KOPT-K1 (cell line): ENCODE measurements around the gene TRIM36.

Experiments used
- H3K27ac ChIP-seq: fragments of 200-600 bp; sonication (generic); 2 replicates; pipeline ENCODE4 v1.5.1; 2016; ENCODE audit warnings: antibody characterized with exemption, mild to moderate bottlenecking, low read depth, low read length; ENCODE audit not compliant: poor library complexity, severe bottlenecking
- H3K36me3 ChIP-seq: fragments of 200-600 bp; sonication (generic); 2 replicates; pipeline ENCODE4 v1.5.1; 2017; ENCODE audit warnings: antibody characterized with exemption, mild to moderate bottlenecking, low read length, moderate library complexity; ENCODE audit not compliant: insufficient read depth
- H3K9me3 ChIP-seq: fragments of 200-600 bp; sonication (generic); 2 replicates; pipeline ENCODE4 v1.5.1; 2017; ENCODE audit warnings: antibody characterized with exemption, low read length, mild to moderate bottlenecking; ENCODE audit not compliant: insufficient read depth, poor library complexity, severe bottlenecking

Gene TRIM36

DNA sequence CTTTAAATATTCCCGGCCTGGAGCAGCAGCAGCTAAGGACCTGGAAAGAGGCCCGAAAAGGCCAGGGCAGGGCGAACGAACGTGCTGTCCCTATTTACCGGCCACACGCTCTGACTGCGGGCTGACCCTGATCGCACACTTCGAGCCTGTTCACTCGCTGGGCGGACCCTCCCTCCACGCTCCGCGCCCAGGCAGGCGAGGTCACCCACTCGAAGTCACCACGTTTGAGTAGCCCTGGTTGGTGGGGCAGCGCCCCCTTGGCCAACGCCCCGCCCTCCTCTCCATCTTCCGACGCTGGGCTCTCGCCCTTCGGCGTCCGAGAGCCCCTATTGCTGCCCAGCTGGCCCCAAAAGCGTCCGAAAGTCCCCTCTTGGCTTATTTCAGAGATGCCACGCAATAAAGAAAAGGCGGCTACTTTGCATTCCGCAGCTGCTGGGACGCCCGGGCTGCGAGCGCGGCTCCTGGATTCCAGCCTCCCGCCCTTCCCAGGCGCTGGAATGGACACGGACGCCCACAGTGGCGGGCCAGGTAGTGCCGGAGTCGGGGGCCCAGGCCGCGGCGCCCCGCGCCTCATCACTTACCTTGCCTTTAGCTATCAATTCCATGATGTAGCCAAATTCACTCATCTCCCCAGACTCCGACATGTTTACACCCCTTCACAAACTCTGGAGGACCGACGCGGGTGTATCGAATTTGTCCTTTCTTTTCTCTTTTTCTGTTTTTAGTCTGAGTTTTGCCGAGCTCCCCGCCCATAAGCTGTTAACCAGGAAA lies 9.9 kb upstream of the TRIM36 start:
- Histone ChIP-seq H3K9me3 (no peaks in the 10 kb centered on the region), H3K36me3 (no peaks in the 10 kb centered on the region), H3K27ac (peak overlapping the region; percentile 31)

DNA sequence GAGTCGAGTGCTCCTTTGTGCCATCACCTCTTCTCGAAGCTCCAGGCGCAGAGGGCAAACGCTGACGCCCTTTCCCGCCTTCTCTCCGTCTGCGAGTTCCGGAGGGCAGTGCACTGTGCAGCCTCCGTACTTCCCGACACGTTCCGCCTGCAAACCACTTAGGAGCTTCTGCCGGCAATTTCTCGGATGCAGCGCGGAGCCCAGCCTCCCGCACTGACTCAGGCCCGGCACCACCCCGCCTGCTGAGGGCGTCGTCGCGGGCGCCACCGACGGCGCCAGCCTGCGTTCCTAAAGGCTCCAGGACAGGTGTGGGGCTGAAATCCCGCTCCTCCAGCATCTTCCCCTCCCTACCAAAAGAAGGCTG lies 9.3 kb upstream of the TRIM36 start:
- Histone ChIP-seq H3K9me3 (no peaks in the 10 kb centered on the region), H3K36me3 (no peaks in the 10 kb centered on the region), H3K27ac (no peak overlapping the region)

DNA sequence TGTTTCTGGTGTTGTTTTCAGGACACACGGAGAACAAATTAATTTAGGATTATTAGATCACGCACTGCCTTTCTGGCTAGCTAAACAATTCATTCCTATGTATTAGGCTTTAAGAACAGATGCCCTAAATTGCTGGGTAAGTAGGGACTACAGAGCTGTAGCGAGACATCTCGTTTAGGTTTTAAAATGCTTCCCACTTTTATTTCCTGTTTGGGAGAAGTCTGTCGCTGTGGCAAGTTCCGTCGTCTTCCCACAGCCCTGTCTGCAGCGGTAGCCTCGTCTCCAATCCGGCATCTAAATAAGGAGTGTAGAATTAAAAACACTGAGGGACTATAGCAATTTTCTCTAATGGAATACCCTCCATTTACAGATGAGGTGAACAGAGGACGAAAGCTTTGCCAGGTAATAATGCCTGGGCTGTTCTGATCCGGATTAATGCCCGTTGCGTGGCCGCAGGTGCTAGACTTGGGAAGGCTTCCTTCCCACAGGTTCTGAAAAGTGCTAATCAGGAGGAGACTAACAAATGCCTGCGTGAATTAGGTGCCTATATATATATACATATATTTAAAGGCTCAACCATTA lies 1.3 kb upstream of the TRIM36 start:
- Histone ChIP-seq H3K27ac (peak overlapping the region; percentile 63), H3K9me3 (peaks cover 16% of the 10 kb centered on the region), H3K36me3 (no peaks in the 10 kb centered on the region)

DNA sequence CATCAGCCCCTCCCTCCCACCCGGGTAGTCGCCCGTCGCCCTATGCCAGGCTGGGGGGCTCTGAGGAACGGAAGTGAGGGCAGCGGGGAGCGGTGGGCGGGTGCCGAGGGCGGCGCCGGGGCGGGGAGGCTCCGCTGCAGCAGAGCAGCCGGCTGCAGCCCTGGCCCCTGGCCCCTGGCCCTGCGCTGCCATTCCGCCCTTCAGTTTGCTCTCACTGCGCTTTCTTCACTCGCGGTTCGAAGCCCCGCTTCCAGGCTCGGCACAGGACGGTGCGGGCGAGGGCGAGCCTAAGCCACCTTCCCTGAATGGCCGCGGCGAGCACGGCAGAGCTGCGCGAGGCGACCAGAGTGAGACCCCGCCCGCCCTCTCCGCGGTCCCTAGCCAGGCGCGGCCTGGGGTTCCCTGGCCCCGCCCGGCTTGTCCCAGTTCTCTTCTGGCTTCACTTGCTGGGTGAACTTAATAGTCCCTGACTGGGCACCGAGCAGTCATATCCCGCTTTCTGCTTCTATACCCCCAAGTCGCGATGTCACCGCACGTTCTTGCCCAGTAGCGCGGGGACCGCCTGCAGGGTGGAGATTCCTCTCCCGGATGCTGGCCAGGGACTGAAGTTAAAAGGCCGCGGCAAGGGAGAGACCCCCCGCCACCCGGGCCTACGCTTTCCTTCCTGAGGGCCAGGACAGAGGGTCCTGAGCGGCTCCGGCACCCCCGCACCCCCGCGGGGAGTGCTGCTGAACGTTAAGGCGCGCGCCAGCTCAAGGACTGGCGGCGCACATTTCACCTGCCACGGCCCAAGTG lies 623 bp upstream of the TRIM36 start:
- Histone ChIP-seq H3K9me3 (peaks cover 23% of the 10 kb centered on the region), H3K27ac (peak overlapping the region; percentile 63), H3K36me3 (no peaks in the 10 kb centered on the region)

DNA sequence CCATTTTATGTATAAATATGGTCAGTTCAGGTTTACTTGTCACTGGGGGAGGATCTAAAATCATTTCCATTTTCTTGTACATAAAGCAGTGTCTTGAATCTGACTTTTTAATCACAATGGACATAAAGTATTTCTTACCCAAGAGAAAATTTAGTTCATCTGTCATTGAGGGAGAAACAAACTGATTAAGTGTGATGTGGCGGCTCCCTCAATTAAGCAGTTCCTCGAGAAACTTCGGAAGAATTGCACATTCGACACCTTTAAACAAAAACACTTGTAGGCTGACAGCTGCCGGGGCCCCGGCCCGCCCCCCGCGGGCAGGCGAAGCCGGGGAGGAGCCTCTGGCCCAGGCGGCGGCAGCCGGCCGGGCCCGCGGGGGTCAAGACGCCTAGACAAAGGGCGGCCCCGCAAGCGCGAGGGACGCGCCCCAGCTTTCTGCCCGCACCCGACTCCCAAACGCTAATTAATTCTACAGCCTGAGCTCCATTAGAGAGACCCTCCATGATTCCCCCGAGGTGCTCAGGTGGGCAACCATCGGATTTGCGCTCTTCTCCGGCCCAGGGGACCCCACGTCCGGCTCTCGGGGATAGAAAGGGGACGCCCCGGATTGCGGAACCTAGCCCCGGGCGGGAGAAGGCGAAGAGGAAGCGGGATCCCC lies 750 bp downstream of the TRIM36 start:
- peak overlapping the region; percentile 74 for H3K27ac ChIP-seq
- no peaks in the 10 kb centered on the region for H3K36me3 ChIP-seq

DNA sequence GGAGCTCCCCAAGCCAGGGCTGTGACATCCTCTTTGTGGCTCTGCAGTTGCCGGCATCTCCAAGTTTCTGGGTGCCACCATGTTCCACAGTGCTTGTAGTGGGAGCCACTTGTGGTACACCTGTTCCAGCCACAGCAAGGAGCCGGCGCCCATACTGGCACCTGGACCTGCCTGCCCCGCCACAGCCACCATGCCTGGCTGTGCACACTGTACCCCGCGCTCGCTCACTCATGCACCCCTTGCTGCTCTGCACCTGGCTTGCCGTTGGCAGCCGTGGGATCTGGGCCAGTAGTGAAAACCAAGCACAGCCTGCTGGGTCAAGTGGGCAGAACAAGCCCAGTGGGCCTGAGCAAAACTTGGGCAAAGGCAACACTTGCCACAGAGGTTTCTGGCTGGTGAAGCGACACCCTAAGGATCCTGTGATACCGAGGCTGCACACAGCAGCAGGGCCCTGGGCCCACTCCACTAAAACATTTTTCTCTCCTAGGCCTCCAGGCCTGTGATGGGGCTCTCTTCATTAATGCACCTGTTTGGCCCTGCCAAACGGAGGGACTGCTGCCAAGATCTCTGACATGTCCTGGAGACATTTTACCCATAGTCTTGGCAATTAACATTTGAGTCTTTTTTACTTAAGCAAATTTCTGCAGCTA lies 2.8 kb downstream of the TRIM36 start:
- no peak overlapping the region for H3K27ac ChIP-seq
- H3K36me3 ChIP-seq: no peaks in the 10 kb centered on the region
- H3K9me3 ChIP-seq: peaks cover 39% of the 10 kb centered on the region

More for the DNA sequence above, 750 bp downstream of the TRIM36 start:
- H3K9me3 ChIP-seq: peaks cover 37% of the 10 kb centered on the region

DNA sequence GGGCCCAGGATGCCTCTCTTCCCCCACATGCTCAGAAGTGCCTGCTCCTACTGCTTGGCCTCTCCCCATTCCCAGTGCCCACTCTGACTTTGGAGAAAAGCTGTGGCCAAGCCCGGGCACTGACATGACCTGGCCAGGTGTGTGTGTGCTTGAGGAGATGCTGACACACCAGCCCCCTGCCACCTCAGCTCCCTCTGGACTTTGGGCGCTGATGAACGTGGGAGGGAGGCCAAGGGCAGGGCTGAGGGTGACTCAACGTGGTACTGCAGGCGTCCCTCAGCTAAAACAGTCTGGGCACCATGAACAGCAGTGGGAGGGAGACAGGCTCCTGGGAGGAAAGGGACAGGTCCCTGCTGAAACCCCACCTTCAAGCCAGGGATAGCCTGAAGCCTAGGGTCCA lies 3.9 kb downstream of the TRIM36 start:
- no peaks in the 10 kb centered on the region for H3K36me3 ChIP-seq
- H3K9me3 ChIP-seq: peaks cover 39% of the 10 kb centered on the region
- H3K27ac ChIP-seq: no peak overlapping the region

DNA sequence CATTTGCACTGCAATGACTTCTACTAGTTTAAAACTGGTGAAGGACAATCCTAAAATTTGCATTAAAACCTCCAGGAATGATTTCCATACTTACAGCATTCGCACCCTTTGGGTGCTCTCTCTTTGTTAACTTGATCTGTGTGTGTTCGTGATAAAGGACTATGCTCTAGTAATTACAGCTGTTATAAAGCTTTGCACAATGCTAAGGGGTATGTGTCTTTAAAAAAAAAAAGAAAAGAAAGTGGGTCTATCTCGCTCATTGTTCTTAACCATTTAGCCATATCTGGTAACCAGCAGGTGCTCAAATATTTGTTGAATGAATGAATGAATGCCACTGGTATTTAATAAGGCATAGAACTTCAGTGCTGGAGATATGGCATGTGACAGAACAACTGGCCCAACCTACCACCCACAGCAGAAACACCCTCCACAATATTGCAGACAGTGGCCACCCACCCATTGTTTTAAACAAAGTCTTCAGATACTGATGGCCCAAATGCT lies 8.7 kb downstream of the TRIM36 start:
- Histone ChIP-seq H3K27ac (no peak overlapping the region), H3K36me3 (no peaks in the 10 kb centered on the region), H3K9me3 (peaks cover 26% of the 10 kb centered on the region)

DNA sequence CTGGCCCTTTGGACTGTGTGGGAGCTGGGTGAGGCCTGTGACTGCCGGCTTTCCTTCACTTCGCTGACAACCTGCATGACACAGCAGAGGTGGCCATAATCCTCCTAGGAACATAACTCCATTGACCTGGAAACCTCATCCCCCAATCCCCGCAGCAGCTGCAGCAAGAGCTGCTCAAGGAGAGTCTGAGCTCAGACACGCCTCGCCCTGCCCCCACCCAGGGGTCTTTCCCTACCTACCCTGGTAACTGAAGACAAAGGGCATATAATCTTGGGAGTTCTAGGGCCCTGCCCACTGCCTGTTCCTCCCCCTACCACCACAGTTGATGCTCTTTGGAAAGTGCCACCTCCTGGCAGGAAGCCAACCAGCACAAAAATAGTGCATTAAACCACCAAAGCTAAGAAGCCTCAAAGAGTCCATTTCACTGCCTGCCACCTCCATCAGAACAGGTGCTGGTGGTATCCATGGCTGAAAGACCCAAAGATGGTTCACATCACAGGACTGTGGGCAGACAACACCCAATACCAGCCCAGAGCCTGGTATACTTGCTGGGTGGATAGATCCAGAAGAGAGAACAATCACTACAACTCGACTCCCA lies 18.4 kb downstream of the TRIM36 start:
- Histone ChIP-seq H3K9me3 (peaks cover 24% of the 10 kb centered on the region), H3K27ac (no peak overlapping the region), H3K36me3 (no peaks in the 10 kb centered on the region)

DNA sequence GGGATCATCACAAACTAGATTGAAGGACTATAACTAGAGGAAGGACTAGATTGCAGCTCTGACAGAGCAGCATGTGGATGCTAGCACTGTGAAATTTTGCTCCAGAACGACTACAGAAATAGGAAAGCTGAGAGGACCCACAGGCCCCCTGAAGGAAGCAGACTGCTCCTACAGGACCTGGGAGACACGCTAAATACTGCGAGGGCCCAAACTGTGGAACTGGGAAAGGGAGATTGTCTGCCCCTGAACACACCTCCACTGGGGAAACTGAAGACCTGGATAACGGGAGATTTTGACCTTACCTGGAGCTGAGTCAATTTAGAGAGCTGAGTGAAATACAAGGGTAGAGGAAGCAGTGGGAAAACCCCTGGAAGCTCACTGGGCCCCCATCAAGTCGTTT lies 19.2 kb downstream of the TRIM36 start:
- Histone ChIP-seq H3K27ac (no peak overlapping the region), H3K9me3 (peaks cover 19% of the 10 kb centered on the region), H3K36me3 (no peaks in the 10 kb centered on the region)

DNA sequence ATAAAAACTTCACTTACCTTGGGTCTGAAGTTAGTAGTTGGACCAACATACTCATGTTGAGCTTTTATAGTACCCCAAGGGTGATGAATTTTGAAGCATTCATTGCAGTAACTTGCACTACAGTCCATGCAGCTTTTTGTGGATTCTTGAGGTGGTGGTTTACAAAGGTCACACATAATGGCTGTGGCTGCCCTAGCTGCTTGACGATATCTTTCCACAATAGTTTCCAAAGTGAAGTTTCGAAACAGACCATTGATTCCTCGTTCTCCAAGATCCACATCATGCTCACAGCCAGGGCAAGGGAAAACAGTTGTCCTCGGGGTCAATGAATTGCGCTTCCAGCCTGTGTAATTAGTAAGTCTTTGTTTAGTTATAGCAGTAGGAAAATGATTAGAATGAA lies 22.7 kb downstream of the TRIM36 start:
- Histone ChIP-seq H3K36me3 (no peaks in the 10 kb centered on the region), H3K9me3 (peaks cover 8% of the 10 kb centered on the region), H3K27ac (no peak overlapping the region)

DNA sequence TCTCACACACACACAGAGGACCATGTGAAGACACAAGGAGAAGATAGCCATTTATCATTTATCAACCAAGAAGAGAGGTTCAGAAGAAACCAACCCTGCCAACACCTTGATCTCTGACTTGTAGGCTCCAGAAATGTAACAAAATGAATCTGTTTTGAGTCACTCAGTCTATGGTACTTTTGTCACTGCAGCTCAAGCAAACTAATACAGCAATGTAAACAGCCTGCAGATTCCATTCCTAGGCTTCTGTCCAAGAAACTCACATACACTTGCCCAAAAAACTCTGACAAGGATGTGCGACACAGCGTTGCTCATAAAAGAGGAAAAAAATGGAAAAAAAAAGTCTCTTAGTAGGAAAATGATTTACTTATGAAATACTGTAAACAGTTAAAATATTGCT lies 33.4 kb downstream of the TRIM36 start:
- H3K9me3 ChIP-seq: no peaks in the 10 kb centered on the region
- no peaks in the 10 kb centered on the region for H3K36me3 ChIP-seq
- H3K27ac ChIP-seq: no peak overlapping the region

DNA sequence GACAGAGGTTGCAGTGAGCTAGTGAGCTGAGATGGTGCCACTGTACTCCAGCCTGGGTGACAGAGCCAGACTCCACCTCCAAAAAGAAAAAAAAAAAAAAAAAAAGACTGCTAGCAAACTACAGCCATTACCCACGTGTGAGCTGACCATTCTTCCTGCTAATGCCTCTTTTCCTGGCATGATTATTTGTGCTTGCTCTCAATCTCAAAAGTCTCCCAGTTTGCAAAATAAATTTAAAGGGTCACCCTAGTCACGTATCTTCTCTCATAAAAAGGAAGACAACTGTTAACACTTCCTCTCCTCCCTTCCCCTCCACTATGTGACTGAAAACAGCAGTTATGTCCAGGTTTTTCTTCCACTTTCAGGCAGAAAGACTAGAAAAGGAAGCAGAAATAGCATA lies 37.2 kb downstream of the TRIM36 start:
- no peaks in the 10 kb centered on the region; the same call in 1 of the 2 replicates for H3K36me3 ChIP-seq
- H3K27ac ChIP-seq: no peak overlapping the region
- no peaks in the 10 kb centered on the region for H3K9me3 ChIP-seq

DNA sequence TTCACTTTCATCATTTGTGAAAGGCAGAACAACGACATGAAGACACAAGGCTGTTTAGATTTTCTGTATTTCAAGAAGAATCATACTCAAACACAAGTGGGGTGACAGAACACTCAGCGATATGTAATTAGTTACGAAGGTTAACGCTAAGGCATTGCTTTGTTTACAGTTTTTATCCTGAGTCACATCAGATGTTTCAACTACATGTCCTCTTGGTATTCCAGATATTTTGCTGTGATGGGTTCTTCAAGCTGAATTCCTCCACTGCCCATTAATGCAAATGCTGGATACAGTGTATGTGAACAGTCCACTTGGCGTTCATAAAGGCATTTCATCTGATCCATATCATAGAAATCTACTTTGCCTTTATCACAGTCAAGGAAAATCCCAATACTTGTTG lies 43.4 kb downstream of the TRIM36 start:
- no peaks in the 10 kb centered on the region for H3K9me3 ChIP-seq

More for the DNA sequence above, 43.4 kb downstream of the TRIM36 start:
- Histone ChIP-seq H3K36me3 (no peaks in the 10 kb centered on the region; the same call in 1 of the 2 replicates), H3K27ac (no peak overlapping the region)
